GM19324 (cell line): ENCODE data around the gene TRRAP.
"Not testable (repeated sequence)": the region's sequence is repeated elsewhere in the genome, so short reads cannot be mapped to it uniquely, and the experiment has no call there.

Source experiments
- ATAC-seq: cut with Tn5 transposase; IDR thresholded peaks from one replicate; pipeline ENCODE4 v1.9.1; 2021; ENCODE audit warnings: mild to moderate bottlenecking, moderate library complexity; ENCODE audit not compliant: unreplicated experiment, low FRiP score

The TRRAP gene

GRCh38 chr7:98864731-98865453, 13.4 kb upstream of the TRRAP start:
- no peak for ATAC-seq

- ATAC-seq: no peak
Measured at GRCh38 chr7:98866351-98866750, 12.0 kb upstream of the TRRAP start.

GRCh38 chr7:98866765-98867164, 11.6 kb upstream of the TRRAP start:
- no peak for ATAC-seq

- no peak for ATAC-seq
Measured at GRCh38 chr7:98868450-98868849, 9.9 kb upstream of the TRRAP start.

- no peak for ATAC-seq
Measured at GRCh38 chr7:98869027-98869596, 9.2 kb upstream of the TRRAP start.

GRCh38 chr7:98869597-98870120, 8.7 kb upstream of the TRRAP start, which contains the start of gene TMEM130:
TMEM130 (minus strand) TSS chr7:98870014; CDS start chr7:98869861, 153 bp downstream.
- ATAC-seq: no peak

- no peak for ATAC-seq
Measured at GRCh38 chr7:98870121-98870651, 8.1 kb upstream of the TRRAP start.

GRCh38 chr7:98870807-98871491, 7.4 kb upstream of the TRRAP start:
- ATAC-seq: no peak

- ATAC-seq: no peak
Measured at GRCh38 chr7:98872328-98872924, 5.9 kb upstream of the TRRAP start.

- ATAC-seq: not testable (repeated sequence)
Measured at GRCh38 chr7:98873610-98874009, 4.7 kb upstream of the TRRAP start.

GRCh38 chr7:98874942-98875341, 3.4 kb upstream of the TRRAP start:
- no peak for ATAC-seq

- no peak for ATAC-seq
Measured at GRCh38 chr7:98875501-98875900, 2.8 kb upstream of the TRRAP start.

GRCh38 chr7:98877146-98877545, 1.2 kb upstream of the TRRAP start:
- ATAC-seq: no peak

- no peak for ATAC-seq
Measured at GRCh38 chr7:98877692-98878364, 504 bp upstream of the TRRAP start.

- ATAC-seq: peak; percentile 74
Measured at GRCh38 chr7:98879198-98879978, 1.1 kb downstream of the TRRAP start.

- ATAC-seq: no peak
Measured at GRCh38 chr7:98879979-98880315, 1.6 kb downstream of the TRRAP start.

GRCh38 chr7:98880485-98880884, 2.2 kb downstream of the TRRAP start:
- ATAC-seq: no peak

- no peak for ATAC-seq
Measured at GRCh38 chr7:98881561-98882315, 3.4 kb downstream of the TRRAP start.

GRCh38 chr7:98884416-98884815, 6.1 kb downstream of the TRRAP start:
- ATAC-seq: no peak
